Activated CD8-positive, alpha-beta memory T cell treated with anti-CD3 and anti-CD28 coated beads for 1 hour (primary cell): Measurements from ENCODE around the gene CNTNAP2.

Experiments used
- DNase-seq, 2 donors: peaks; one replicate each; pipeline ENCODE4 v3.0.0-alpha.2; 2020; ENCODE audit warnings: low read depth in 1 of 2; ENCODE audit errors: extremely low read depth in 1 of 2

Gene CNTNAP2

GRCh38 chr7:148105853-148106252, 1989.3 kb downstream of the CNTNAP2 start:
- DNase-seq: no peak

- no peak for DNase-seq
Observed at GRCh38 chr7:148107443-148108127, 1991.0 kb downstream of the CNTNAP2 start.

- DNase-seq: no peak
Observed at GRCh38 chr7:148108381-148108780, 1991.8 kb downstream of the CNTNAP2 start.

- DNase-seq: no peak
Observed at GRCh38 chr7:148110097-148110868, 1993.7 kb downstream of the CNTNAP2 start.

- DNase-seq: no peak
Observed at GRCh38 chr7:148114804-148115203, 1998.2 kb downstream of the CNTNAP2 start.

- no peak for DNase-seq
Observed at GRCh38 chr7:148115308-148115707, 1998.7 kb downstream of the CNTNAP2 start.

GRCh38 chr7:148116195-148116594, 1999.6 kb downstream of the CNTNAP2 start:
- DNase-seq: no peak

GRCh38 chr7:148116829-148117403, 2000.3 kb downstream of the CNTNAP2 start:
- no peak for DNase-seq

GRCh38 chr7:148118371-148118770, 2001.8 kb downstream of the CNTNAP2 start:
- DNase-seq: no peak

- DNase-seq: no peak
Observed at GRCh38 chr7:148121401-148121800, 2004.8 kb downstream of the CNTNAP2 start.

- DNase-seq: no peak
Observed at GRCh38 chr7:148121847-148122246, 2005.2 kb downstream of the CNTNAP2 start.

- DNase-seq: no peak
Observed at GRCh38 chr7:148124477-148124876, 2007.9 kb downstream of the CNTNAP2 start.

- DNase-seq: no peak
Observed at GRCh38 chr7:148127374-148127773, 2010.8 kb downstream of the CNTNAP2 start.

GRCh38 chr7:148129023-148129422, 2012.4 kb downstream of the CNTNAP2 start:
- no peak for DNase-seq

GRCh38 chr7:148135116-148135515, 2018.5 kb downstream of the CNTNAP2 start:
- DNase-seq: no peak

GRCh38 chr7:148135997-148136396, 2019.4 kb downstream of the CNTNAP2 start:
- DNase-seq: no peak

GRCh38 chr7:148142660-148143248, 2026.2 kb downstream of the CNTNAP2 start:
- no peak for DNase-seq

- DNase-seq: no peak
Observed at GRCh38 chr7:148144827-148145226, 2028.2 kb downstream of the CNTNAP2 start.

GRCh38 chr7:148146346-148146745, 2029.7 kb downstream of the CNTNAP2 start:
- no peak for DNase-seq

- no peak for DNase-seq
Observed at GRCh38 chr7:148147438-148147837, 2030.8 kb downstream of the CNTNAP2 start.

- no peak for DNase-seq
Observed at GRCh38 chr7:148148456-148148855, 2031.9 kb downstream of the CNTNAP2 start.

- DNase-seq: no peak
Observed at GRCh38 chr7:148149730-148150129, 2033.1 kb downstream of the CNTNAP2 start.
